ENCODE results near the gene SORCS1. TPM values are rescaled to one million over a fixed set of nuclear protein-coding genes. Genes with fewer than 3 reads are reported as not detected.

Gene SORCS1
- total RNA-seq, 1 experiment from 2014 or later, result 0.11 TPM

DNA sequence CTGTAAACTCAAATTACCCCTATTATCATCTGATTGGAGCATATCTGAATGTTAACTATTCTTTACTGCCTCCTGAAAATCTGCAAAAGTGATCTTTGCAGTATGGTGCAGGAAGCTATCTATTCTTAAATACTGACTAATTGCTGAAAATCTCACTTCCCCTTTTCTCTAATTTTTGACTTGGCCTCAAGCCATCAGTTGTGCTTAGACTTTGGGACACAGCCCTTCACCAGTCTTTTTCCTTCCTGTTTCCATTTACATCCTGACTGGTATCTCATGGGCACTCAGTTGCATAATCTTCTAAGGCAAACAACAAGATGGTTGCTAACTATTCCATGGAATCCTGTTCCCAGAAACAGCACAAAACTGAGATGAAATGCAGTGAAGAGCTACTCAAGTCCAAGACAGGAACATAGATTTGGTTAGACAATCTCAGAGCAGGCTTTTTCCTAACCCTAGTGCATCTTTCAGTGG, 228.5 kb downstream of the SORCS1 start:
- no peak for TF ChIP-seq CTCF (conservative IDR thresholded peaks at IDR 0.05; ENCODE audit: low read depth, low read length)
- no peak for TF ChIP-seq EZH2phosphoT487 (IDR thresholded peaks at IDR 0.05; ENCODE audit: borderline replicate concordance, low read length)
- TF ChIP-seq EZH2 (IDR thresholded peaks at IDR 0.05; ENCODE audit: low read length, unreplicated experiment), result no peak
- no TSS peak for BruUV-seq (replicated peaks)

GRCh38 chr10:106931853-106932249, 232.7 kb downstream of the SORCS1 start:
- Histone ChIP-seq H3K4me1 (ENCODE audit: insufficient read depth, low read length) (no peaks in the 10 kb centered on the region), H2AFZ (ENCODE audit: low read length) (no peak overlapping the region), H3K79me2 (ENCODE audit: low read length) (no peaks in the 10 kb centered on the region), H3K36me3 (ENCODE audit: low read depth, low read length) (no peaks in the 10 kb centered on the region), H3K9ac (ENCODE audit: low read length) (no peak overlapping the region), H3F3A (ENCODE audit: low read length, unreplicated experiment) (no peaks in the 10 kb centered on the region), H3K4me3 (ENCODE audit: low read length) (no peak overlapping the region), H4K20me1 (ENCODE audit: low read length) (no peaks in the 10 kb centered on the region), H3K9me2 (replicated peaks; ENCODE audit: low read length) (no peaks in the 10 kb centered on the region), H3K27ac (ENCODE audit: low read length) (no peak overlapping the region), H3K4me2 (ENCODE audit: low read length) (no peak overlapping the region), H3K9me3 (ENCODE audit: low read length) (no peaks in the 10 kb centered on the region), H3K27me3 (ENCODE audit: low read length) (peaks cover 25% of the 10 kb centered on the region)
- no peak for ATAC-seq
- TF ChIP-seq EZH2phosphoT487 (IDR thresholded peaks at IDR 0.05; ENCODE audit: borderline replicate concordance, low read length), result no peak
- TF ChIP-seq CTCF (conservative IDR thresholded peaks at IDR 0.05; ENCODE audit: low read depth, low read length), result no peak
- no peak for TF ChIP-seq EZH2 (IDR thresholded peaks at IDR 0.05; ENCODE audit: low read length, unreplicated experiment)
- intact Hi-C loops (cut with micrococcal nuclease), result no loop called here
- CTCF ChIA-PET, result no interaction called here
- BruUV-seq (replicated peaks), result no TSS peak
- no peak for DNase-seq
- POLR2A ChIA-PET (ENCODE audit: unreplicated experiment), result no interaction called here

More for the DNA sequence above, 228.5 kb downstream of the SORCS1 start:
- ChIA-PET POLR2A (ENCODE audit: unreplicated experiment) (no interaction called here), CTCF (no interaction called here)
- Histone ChIP-seq H3K79me2 (ENCODE audit: low read length) (no peaks in the 10 kb centered on the region), H3K4me1 (ENCODE audit: insufficient read depth, low read length) (no peaks in the 10 kb centered on the region), H3K9ac (ENCODE audit: low read length) (no peak overlapping the region), H3K4me3 (ENCODE audit: low read length) (no peak overlapping the region), H2AFZ (ENCODE audit: low read length) (no peak overlapping the region), H3K9me2 (replicated peaks; ENCODE audit: low read length) (no peaks in the 10 kb centered on the region), H3K36me3 (ENCODE audit: low read depth, low read length) (no peaks in the 10 kb centered on the region), H3F3A (ENCODE audit: low read length, unreplicated experiment) (no peaks in the 10 kb centered on the region), H3K27me3 (ENCODE audit: low read length) (peaks cover 5% of the 10 kb centered on the region; the same call in 1 of the 2 replicates), H3K27ac (ENCODE audit: low read length) (no peak overlapping the region), H4K20me1 (ENCODE audit: low read length) (no peaks in the 10 kb centered on the region), H3K4me2 (ENCODE audit: low read length) (no peak overlapping the region), H3K9me3 (ENCODE audit: low read length) (no peaks in the 10 kb centered on the region)
- intact Hi-C loops (cut with micrococcal nuclease), result no loop called here
- DNase-seq (no peak), ATAC-seq (no peak)

- no peak overlapping the region for H3K27ac ChIP-seq (ENCODE audit: low read length)
- H4K20me1 ChIP-seq (ENCODE audit: low read length), result no peaks in the 10 kb centered on the region
- DNase-seq, result no peak
- no peak overlapping the region for H2AFZ ChIP-seq (ENCODE audit: low read length)
- no peak overlapping the region for H3K4me2 ChIP-seq (ENCODE audit: low read length)
- H3F3A ChIP-seq (ENCODE audit: low read length, unreplicated experiment), result no peaks in the 10 kb centered on the region
- H3K79me2 ChIP-seq (ENCODE audit: low read length), result no peaks in the 10 kb centered on the region
- H3K4me3 ChIP-seq (ENCODE audit: low read length), result no peak overlapping the region
- no peaks in the 10 kb centered on the region for H3K4me1 ChIP-seq (ENCODE audit: insufficient read depth, low read length)
- H3K9me3 ChIP-seq (ENCODE audit: low read length), result no peaks in the 10 kb centered on the region
- no peak for ATAC-seq
- ChIA-PET CTCF (no interaction called here), POLR2A (ENCODE audit: unreplicated experiment) (no interaction called here)
- no peak overlapping the region for H3K9ac ChIP-seq (ENCODE audit: low read length)
- H3K36me3 ChIP-seq (ENCODE audit: low read depth, low read length), result no peaks in the 10 kb centered on the region
- peaks cover 25% of the 10 kb centered on the region for H3K27me3 ChIP-seq (ENCODE audit: low read length)
- BruUV-seq (replicated peaks), result no TSS peak
- TF ChIP-seq EZH2 (IDR thresholded peaks at IDR 0.05; ENCODE audit: low read length, unreplicated experiment) (no peak), CTCF (conservative IDR thresholded peaks at IDR 0.05; ENCODE audit: low read depth, low read length) (no peak), EZH2phosphoT487 (IDR thresholded peaks at IDR 0.05; ENCODE audit: borderline replicate concordance, low read length) (no peak)
- H3K9me2 ChIP-seq (replicated peaks; ENCODE audit: low read length), result no peaks in the 10 kb centered on the region
- intact Hi-C loops (cut with micrococcal nuclease), result no loop called here
Observed at GRCh38 chr10:106931159-106931852, 233.2 kb downstream of the SORCS1 start.
